DOHH2 (cell line): ENCODE measurements around the gene C11orf54.
"Not testable (repeated sequence)": the region's sequence is repeated elsewhere in the genome, so short reads cannot be mapped to it uniquely, and the experiment has no call there.

ENCODE experiments used
- H3F3A ChIP-seq: fragments of 200-600 bp; sonication (generic), shearing (Covaris generic); 2 replicates; pipeline ENCODE4 v1.6.0; 2016; ENCODE audit warnings: antibody characterized with exemption, mild to moderate bottlenecking; ENCODE audit not compliant: control insufficient read depth, insufficient read depth
- H3K27ac ChIP-seq: fragments of 200-600 bp; sonication (generic); 2 replicates; pipeline ENCODE4 v1.5.1; 2014; ENCODE audit warnings: low read depth, mild to moderate bottlenecking, low read length, moderate library complexity
- H3K27me3 ChIP-seq: fragments of 200-600 bp; sonication (generic); 2 replicates; pipeline ENCODE4 v1.6.1; 2014; ENCODE audit warnings: mild to moderate bottlenecking, low read length, mixed read lengths; ENCODE audit not compliant: control insufficient read depth
- H3K36me3 ChIP-seq: fragments of 200-600 bp; sonication (generic); 2 replicates; pipeline ENCODE4 v1.6.1; 2014; ENCODE audit warnings: mild to moderate bottlenecking, low read length, moderate library complexity, mixed read lengths; ENCODE audit not compliant: control insufficient read depth
- H3K4me1 ChIP-seq: fragments of 200-600 bp; sonication (generic); 2 replicates; pipeline ENCODE4 v1.6.1; 2014; ENCODE audit warnings: mild to moderate bottlenecking, low read length, mixed read lengths; ENCODE audit not compliant: control insufficient read depth
- H3K4me2 ChIP-seq: fragments of 200-600 bp; sonication (generic); 2 replicates; pipeline ENCODE4 v1.6.0; 2014; ENCODE audit warnings: mild to moderate bottlenecking, low read length, moderate library complexity
- H3K4me3 ChIP-seq: fragments of 200-600 bp; sonication (generic); 2 replicates; pipeline ENCODE4 v1.5.1; 2014; ENCODE audit warnings: mild to moderate bottlenecking, low read length, mixed read lengths
- H3K79me2 ChIP-seq: fragments of 200-600 bp; sonication (generic); 2 replicates; pipeline ENCODE4 v1.6.1; 2014; ENCODE audit warnings: mild to moderate bottlenecking, low read length, mixed read lengths; ENCODE audit not compliant: control insufficient read depth
- H3K9me2 ChIP-seq: fragments of 200-600 bp; sonication (generic); replicated peaks from 2 replicates; pipeline ENCODE4 v1.6.1; 2014; ENCODE audit warnings: mild to moderate bottlenecking, low read length, mixed read lengths; ENCODE audit not compliant: control insufficient read depth
- H3K9me3 ChIP-seq: fragments of 200-600 bp; sonication (generic); 2 replicates; pipeline ENCODE4 v1.6.1; 2014; ENCODE audit warnings: antibody characterized with exemption, low read length, mixed read lengths; ENCODE audit not compliant: control insufficient read depth, insufficient read depth
- H4K20me1 ChIP-seq: fragments of 200-600 bp; sonication (generic); 2 replicates; pipeline ENCODE4 v1.6.0; 2014; ENCODE audit warnings: low read depth, mild to moderate bottlenecking, antibody characterized with exemption, low read length, moderate library complexity; ENCODE audit not compliant: control insufficient read depth, insufficient read depth
- EZH2phosphoT487 ChIP-seq: fragments of 200-600 bp; sonication (generic); IDR thresholded peaks from 2 replicates; pipeline ENCODE4 v1.6.1; 2017; ENCODE audit warnings: borderline replicate concordance, mild to moderate bottlenecking, antibody characterized with exemption, low read length, moderate library complexity, mixed read lengths
- TF ChIP-seq, protein P1 (sequence below): fragments of 200-600 bp; sonication (generic); IDR thresholded peaks from one replicate; pipeline ENCODE4 v1.5.1; 2014; ENCODE audit warnings: antibody characterized with exemption, mild to moderate bottlenecking, low read depth, low read length; ENCODE audit not compliant: poor library complexity, severe bottlenecking

C11orf54 gene

DNA sequence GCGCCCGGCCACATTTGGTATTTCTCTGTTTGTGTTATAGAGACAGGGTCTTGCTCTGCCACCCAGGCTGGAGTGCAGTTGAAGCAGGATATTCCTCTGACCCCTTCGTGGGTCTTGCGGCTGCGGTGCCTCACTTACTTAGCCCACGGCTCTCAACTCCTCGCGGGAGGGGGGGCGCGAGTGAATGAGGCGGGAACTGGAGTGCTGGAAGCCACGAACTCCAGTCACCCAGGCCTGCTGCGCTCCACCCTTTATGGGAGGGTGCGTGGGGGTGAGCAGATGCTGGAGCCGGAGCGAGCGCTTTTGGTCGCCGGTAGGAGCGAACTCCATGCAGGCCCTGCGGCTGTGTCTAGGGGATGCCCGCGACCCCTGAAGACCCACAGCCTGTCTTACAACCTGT is 1.8 kb downstream of the C11orf54 start:
- Histone ChIP-seq H3K4me3 (no peak overlapping the region), H3K27ac (no peak overlapping the region), H3K9me3 (no peaks in the 10 kb centered on the region), H3K4me2 (no peak overlapping the region), H3F3A (peaks cover 30% of the 10 kb centered on the region), H4K20me1 (peaks cover 13% of the 10 kb centered on the region), H3K4me1 (peaks cover 17% of the 10 kb centered on the region), H3K9me2 (no peaks in the 10 kb centered on the region), H3K79me2 (peaks cover 72% of the 10 kb centered on the region), H3K27me3 (no peaks in the 10 kb centered on the region), H3K36me3 (peaks cover 39% of the 10 kb centered on the region)
- no peak for TF ChIP-seq EZH2phosphoT487
- TF ChIP-seq, protein P1, sequence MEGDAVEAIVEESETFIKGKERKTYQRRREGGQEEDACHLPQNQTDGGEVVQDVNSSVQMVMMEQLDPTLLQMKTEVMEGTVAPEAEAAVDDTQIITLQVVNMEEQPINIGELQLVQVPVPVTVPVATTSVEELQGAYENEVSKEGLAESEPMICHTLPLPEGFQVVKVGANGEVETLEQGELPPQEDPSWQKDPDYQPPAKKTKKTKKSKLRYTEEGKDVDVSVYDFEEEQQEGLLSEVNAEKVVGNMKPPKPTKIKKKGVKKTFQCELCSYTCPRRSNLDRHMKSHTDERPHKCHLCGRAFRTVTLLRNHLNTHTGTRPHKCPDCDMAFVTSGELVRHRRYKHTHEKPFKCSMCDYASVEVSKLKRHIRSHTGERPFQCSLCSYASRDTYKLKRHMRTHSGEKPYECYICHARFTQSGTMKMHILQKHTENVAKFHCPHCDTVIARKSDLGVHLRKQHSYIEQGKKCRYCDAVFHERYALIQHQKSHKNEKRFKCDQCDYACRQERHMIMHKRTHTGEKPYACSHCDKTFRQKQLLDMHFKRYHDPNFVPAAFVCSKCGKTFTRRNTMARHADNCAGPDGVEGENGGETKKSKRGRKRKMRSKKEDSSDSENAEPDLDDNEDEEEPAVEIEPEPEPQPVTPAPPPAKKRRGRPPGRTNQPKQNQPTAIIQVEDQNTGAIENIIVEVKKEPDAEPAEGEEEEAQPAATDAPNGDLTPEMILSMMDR, result no peak

DNA sequence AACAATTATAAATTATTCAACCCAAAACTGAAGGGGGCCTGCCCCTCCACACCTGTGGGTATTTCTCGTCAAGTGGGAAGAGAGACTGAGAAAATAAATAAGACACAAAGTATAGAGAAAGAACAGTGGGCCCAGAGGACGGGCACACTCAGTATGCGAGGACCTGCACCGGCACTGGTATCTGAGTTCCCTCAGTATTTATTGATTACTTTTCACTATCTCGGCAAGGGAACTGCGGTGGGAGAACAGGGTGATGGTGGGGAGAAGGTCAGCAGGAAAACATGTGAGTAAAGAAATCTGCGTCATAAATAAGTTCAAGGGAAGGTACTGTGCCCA is 3.2 kb downstream of the C11orf54 start:
- Histone ChIP-seq H3K4me1 (peaks cover 5% of the 10 kb centered on the region), H3K36me3 (peaks cover 25% of the 10 kb centered on the region), H3K79me2 (peaks cover 58% of the 10 kb centered on the region), H3K9me2 (no peaks in the 10 kb centered on the region), H3K27ac (no peak overlapping the region), H3K9me3 (no peaks in the 10 kb centered on the region), H4K20me1 (no peaks in the 10 kb centered on the region; the same call in 1 of the 2 replicates), H3F3A (peaks cover 17% of the 10 kb centered on the region), H3K27me3 (no peaks in the 10 kb centered on the region), H3K4me2 (no peak overlapping the region), H3K4me3 (no peak overlapping the region)
- TF ChIP-seq, protein P1, result no peak
- no peak for TF ChIP-seq EZH2phosphoT487

DNA sequence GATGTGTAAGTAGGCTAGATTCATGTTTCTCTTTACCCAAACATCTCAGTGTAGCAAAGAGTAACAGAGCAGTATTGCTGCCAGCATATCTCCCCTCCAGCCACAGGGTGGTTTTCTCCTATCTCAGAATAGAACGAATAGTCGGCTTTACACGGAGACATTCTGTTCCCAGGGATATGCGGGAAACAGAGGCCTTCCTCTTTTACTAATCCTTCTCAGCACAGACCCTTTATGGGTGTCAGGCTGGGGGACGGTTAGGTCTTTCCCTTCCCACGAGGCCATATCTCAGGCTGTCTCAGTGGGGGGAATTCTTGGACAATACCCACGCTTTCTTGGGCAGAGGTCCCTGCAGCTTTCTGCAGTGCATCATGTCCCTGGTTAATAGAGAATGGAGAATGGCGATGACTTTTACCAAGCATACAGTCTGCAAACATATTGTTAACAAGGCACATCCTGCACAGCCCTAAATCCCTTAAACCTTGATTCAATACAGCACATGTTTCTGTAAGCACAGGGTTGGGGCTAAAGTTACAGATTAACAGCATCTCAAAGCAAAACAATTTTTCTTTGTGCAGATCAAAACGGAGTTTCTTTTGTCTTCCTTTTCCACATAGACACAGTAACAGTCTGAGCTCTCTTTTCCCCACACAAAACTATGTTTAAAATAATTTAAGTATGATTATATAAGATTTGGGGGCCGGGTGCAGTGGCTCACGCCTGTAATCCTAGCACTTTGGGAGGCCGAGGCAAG is 3.7 kb downstream of the C11orf54 start:
- not testable (repeated sequence) for H3K4me3 ChIP-seq, H3K9me3 ChIP-seq
- peaks cover 53% of the 10 kb centered on the region for H3K79me2 ChIP-seq

DNA sequence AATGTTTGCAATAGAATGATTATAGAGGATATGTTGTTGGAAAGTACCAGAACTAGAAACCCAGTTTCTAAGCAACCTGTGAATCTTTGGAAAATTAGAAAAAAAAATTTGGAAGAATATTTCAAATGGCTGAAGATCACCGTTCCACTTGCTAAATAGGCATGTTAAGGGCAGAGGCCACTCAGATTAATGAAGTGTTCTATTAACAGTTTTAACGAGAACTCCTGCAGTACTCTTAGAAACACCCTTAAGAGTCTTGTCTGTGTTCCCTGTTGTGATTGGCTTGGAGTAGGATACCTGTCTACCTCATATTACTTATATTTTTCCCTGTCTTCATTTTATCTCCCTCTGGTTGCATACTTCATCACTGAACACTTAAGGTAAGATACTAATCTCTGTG is 4.6 kb downstream of the C11orf54 start:
- no peaks in the 10 kb centered on the region for H3K27me3 ChIP-seq
- peaks cover 5% of the 10 kb centered on the region for H3K4me1 ChIP-seq
- H3K79me2 ChIP-seq, result peaks cover 43% of the 10 kb centered on the region
- peaks cover 10% of the 10 kb centered on the region for H3K36me3 ChIP-seq
- TF ChIP-seq EZH2phosphoT487, result no peak
- TF ChIP-seq, protein P1, result no peak
- peaks cover 3% of the 10 kb centered on the region; the same call in 1 of the 2 replicates for H3F3A ChIP-seq
- no peak overlapping the region for H3K4me2 ChIP-seq
- H3K4me3 ChIP-seq, result no peak overlapping the region
- no peaks in the 10 kb centered on the region for H3K9me2 ChIP-seq
- H3K27ac ChIP-seq, result no peak overlapping the region
- H4K20me1 ChIP-seq, result no peaks in the 10 kb centered on the region
- no peaks in the 10 kb centered on the region for H3K9me3 ChIP-seq

More for the DNA sequence above, 3.7 kb downstream of the C11orf54 start:
- peaks cover 20% of the 10 kb centered on the region for H3K36me3 ChIP-seq
- H3F3A ChIP-seq, result peaks cover 11% of the 10 kb centered on the region
- not testable (repeated sequence) for H3K4me2 ChIP-seq, H3K27ac ChIP-seq, H4K20me1 ChIP-seq, H3K9me2 ChIP-seq, H3K4me1 ChIP-seq, H3K27me3 ChIP-seq
